Measurements from ENCODE around the gene CDRT15L2. TPM values are rescaled to one million over a fixed set of nuclear protein-coding genes. Genes with fewer than 3 reads are reported as not detected.
"Not testable (repeated sequence)": the region's sequence is repeated elsewhere in the genome, so short reads cannot be mapped to it uniquely, and the experiment has no call there.

CDRT15L2 gene
- not detected for total RNA-seq
- polyA plus RNA-seq = not detected
- long read RNA-seq, donor 1 = 0 reads
- long read RNA-seq, donor 2 = 0 reads
- long read RNA-seq, donor 3 = 0 reads
- long read RNA-seq, donor 4 = 0 reads
- long read RNA-seq, donor 5 = 0 reads

DNA sequence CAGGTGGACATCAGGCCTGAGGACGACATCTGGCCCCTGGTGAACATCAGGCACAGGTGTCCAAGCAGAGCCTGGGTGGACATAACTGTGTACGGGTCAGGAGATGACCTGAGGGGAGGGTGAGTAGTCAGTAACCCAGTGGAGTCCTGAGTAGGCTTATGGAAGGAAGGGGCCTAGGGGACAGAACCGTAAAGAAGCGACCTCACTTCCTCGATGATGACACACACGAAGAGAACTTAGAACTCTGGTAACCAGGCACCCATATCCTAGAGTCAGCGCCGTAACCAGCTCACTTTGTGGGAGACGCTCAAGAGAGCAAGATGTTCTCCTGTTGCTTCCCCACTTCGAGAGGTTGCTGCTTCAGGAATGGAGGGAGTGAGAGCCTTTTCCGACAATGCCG is at the start of gene CDRT15L2:
TSS of gene CDRT15L2 (plus strand) at position 301 of the 400 bp plus-strand sequence. CDS start at position 321, 20 bp downstream.
- not testable (repeated sequence) for H3K36me3 ChIP-seq (ENCODE audit: control insufficient read depth in 4 of 4, insufficient read depth in 4 of 4, low read length in 4 of 4); ATAC-seq (ENCODE audit: insufficient read depth, low FRiP score); H3K4me3 ChIP-seq; H3K27ac ChIP-seq (ENCODE audit: low read depth in 1 of 2, low read length in 1 of 2); H3K9ac ChIP-seq (ENCODE audit: insufficient read depth in 1 of 2, low read length in 2 of 2); H3K9me3 ChIP-seq (ENCODE audit: control insufficient read depth in 4 of 4, insufficient read depth in 3 of 4, low read length in 3 of 4); H3K4me1 ChIP-seq (ENCODE audit: control insufficient read depth in 5 of 5, insufficient read depth in 5 of 5, low read length in 5 of 5); DNase-seq; H3K27me3 ChIP-seq (ENCODE audit: control insufficient read depth in 3 of 3, insufficient read depth in 3 of 3, low read length in 2 of 3)
- 87 to 90% methylated on average over 11 to 12 of the region's 12 CpGs for WGBS, 2 donors

DNA sequence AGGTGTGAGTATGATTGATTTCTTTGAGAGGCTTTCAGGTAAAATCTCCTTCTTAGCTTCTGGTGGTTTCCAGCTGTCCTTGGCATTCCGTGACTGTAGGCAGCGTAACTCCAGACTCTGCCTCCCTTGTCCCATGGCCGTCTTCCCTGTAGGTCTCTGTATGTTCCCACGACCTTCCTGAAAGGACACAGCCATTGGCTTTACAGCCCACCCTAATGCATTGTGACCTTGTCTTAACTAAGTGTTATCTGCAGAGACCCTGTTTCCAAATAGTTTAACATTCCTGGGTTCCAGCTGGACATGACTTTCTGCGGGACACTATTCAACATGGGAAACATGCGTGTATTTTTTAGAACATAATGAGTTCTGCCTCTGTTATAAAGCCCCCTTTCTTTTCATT is 49.4 kb upstream of the CDRT15L2 start:
- not testable (repeated sequence) for H3K27ac ChIP-seq (ENCODE audit: low read depth in 1 of 2, low read length in 1 of 2); H3K36me3 ChIP-seq (ENCODE audit: control insufficient read depth in 4 of 4, insufficient read depth in 4 of 4, low read length in 4 of 4); H3K9me3 ChIP-seq (ENCODE audit: control insufficient read depth in 4 of 4, insufficient read depth in 3 of 4, low read length in 3 of 4); H3K4me3 ChIP-seq; H3K27me3 ChIP-seq (ENCODE audit: control insufficient read depth in 3 of 3, insufficient read depth in 3 of 3, low read length in 2 of 3); ATAC-seq (ENCODE audit: insufficient read depth, low FRiP score); H3K9ac ChIP-seq (ENCODE audit: insufficient read depth in 1 of 2, low read length in 2 of 2); H3K4me1 ChIP-seq (ENCODE audit: control insufficient read depth in 5 of 5, insufficient read depth in 5 of 5, low read length in 5 of 5); DNase-seq
- WGBS, 2 donors = 77 to 84% methylated on average over 2 to 4 of the region's 6 CpGs

DNA sequence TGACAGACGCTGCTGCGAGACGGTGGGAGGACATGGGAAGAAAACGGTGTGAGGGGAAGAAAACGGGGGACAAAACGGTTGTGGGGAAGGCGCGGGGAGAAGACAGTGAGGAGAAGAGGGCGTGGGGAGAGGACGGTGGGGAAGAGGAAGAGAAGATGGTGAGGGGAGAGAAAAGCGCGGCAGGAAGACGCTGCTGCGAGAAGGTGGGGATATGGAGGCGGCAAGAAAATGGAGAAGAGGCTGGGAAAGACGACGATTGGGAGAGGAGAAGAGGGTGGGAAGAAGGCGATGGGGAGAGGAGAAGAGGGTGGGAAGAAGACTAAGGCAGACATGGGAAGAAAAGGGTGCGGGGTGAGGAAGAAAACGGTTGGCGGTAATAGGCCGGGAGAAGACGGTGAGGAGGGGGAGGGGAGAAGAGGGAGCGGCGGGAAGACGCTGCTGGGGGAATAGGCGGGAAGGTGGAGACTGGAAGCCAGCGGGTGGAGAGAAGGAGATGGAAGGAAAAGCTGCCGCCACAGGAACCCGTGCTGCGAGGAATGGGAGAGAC is 46.9 kb upstream of the CDRT15L2 start:
- not testable (repeated sequence) for H3K27me3 ChIP-seq (ENCODE audit: control insufficient read depth in 3 of 3, insufficient read depth in 3 of 3, low read length in 2 of 3); H3K27ac ChIP-seq (ENCODE audit: low read depth in 1 of 2, low read length in 1 of 2); H3K9me3 ChIP-seq (ENCODE audit: control insufficient read depth in 4 of 4, insufficient read depth in 3 of 4, low read length in 3 of 4); H3K4me1 ChIP-seq (ENCODE audit: control insufficient read depth in 5 of 5, insufficient read depth in 5 of 5, low read length in 5 of 5); H3K9ac ChIP-seq (ENCODE audit: insufficient read depth in 1 of 2, low read length in 2 of 2); H3K4me3 ChIP-seq; ATAC-seq (ENCODE audit: insufficient read depth, low FRiP score); H3K36me3 ChIP-seq (ENCODE audit: control insufficient read depth in 4 of 4, insufficient read depth in 4 of 4, low read length in 4 of 4)
- WGBS, 2 donors = 0 to 1% methylated on average over 7 to 15 of the region's 31 CpGs
- DNase-seq = peak; percentile 64 to 80 (median 78)

DNA sequence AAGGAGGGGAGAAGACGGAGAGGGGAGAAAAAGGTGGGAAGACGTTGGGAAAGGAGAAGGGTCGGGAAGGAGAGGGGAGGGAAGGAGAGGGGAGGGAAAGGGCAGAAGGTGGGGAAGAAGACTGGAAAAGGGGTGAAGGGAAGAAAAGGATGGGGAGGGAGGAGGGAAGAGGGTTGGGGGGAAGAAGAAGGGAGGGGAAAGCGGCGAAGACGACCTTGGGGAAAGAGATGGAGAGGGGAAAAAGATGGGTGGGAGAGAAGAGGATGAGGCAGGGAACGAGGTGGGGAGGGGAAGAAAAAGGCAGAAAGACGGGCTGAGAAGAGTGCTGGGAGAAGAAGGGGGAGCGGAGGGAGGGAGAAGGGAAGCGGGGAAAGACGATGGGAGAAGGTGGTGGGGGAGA is 46.3 kb upstream of the CDRT15L2 start:
- H3K9ac ChIP-seq (ENCODE audit: insufficient read depth in 1 of 2, low read length in 2 of 2); H3K9me3 ChIP-seq (ENCODE audit: control insufficient read depth in 4 of 4, insufficient read depth in 3 of 4, low read length in 3 of 4); H3K4me3 ChIP-seq; H3K27ac ChIP-seq (ENCODE audit: low read depth in 1 of 2, low read length in 1 of 2); H3K36me3 ChIP-seq (ENCODE audit: control insufficient read depth in 4 of 4, insufficient read depth in 4 of 4, low read length in 4 of 4); H3K27me3 ChIP-seq (ENCODE audit: control insufficient read depth in 3 of 3, insufficient read depth in 3 of 3, low read length in 2 of 3); ATAC-seq (ENCODE audit: insufficient read depth, low FRiP score); H3K4me1 ChIP-seq (ENCODE audit: control insufficient read depth in 5 of 5, insufficient read depth in 5 of 5, low read length in 5 of 5): not testable (repeated sequence)
- WGBS, 2 donors = 7 to 15% methylated on average over 11 of the region's 11 CpGs
- DNase-seq = peak in 2 of 3 donors; percentile 17 to 30

DNA sequence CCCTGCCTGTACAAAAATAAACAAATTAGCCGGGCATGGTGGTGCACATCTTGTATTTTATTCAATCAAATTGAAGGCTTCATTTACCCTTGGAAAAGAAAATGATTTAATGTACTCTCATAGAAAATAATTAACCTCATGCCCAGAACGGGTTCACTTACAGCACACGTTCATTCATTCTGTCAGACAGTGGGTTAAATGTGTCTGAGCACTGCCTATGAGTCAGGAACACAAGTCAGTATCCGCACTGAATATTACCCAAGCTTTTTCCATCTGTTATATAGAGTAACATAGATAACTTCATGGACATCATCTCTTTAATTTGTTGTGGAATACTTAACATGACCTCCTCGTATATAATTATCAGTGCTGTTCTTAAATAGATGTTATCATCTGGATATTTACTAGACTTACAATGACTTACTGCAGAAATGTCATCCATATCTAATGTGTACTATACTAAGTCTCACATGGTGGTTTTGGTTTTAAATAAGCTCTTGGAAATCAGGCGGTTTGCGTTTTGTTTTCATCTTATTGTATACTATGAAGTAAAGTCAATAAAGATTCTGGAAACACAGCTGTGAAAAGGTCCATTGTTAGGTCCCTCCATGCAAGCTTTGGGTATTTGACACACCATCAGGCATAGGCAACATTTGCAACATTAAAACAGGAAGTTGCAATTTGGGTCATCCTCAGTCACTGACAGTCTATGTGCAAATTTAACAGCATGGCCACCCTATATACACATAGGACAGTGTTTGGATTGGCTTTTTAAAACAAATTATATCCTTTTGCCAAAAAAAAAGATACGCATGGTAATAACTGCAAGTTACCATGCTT is 44.6 kb upstream of the CDRT15L2 start:
- H3K27ac ChIP-seq (ENCODE audit: low read depth in 1 of 2, low read length in 1 of 2); H3K9ac ChIP-seq (ENCODE audit: insufficient read depth in 1 of 2, low read length in 2 of 2); ATAC-seq (ENCODE audit: insufficient read depth, low FRiP score); H3K9me3 ChIP-seq (ENCODE audit: control insufficient read depth in 4 of 4, insufficient read depth in 3 of 4, low read length in 3 of 4); DNase-seq; H3K4me3 ChIP-seq; H3K27me3 ChIP-seq (ENCODE audit: control insufficient read depth in 3 of 3, insufficient read depth in 3 of 3, low read length in 2 of 3); H3K36me3 ChIP-seq (ENCODE audit: control insufficient read depth in 4 of 4, insufficient read depth in 4 of 4, low read length in 4 of 4); H3K4me1 ChIP-seq (ENCODE audit: control insufficient read depth in 5 of 5, insufficient read depth in 5 of 5, low read length in 5 of 5): not testable (repeated sequence)
- 52 to 61% methylated on average over 8 of the region's 8 CpGs for WGBS, 2 donors

DNA sequence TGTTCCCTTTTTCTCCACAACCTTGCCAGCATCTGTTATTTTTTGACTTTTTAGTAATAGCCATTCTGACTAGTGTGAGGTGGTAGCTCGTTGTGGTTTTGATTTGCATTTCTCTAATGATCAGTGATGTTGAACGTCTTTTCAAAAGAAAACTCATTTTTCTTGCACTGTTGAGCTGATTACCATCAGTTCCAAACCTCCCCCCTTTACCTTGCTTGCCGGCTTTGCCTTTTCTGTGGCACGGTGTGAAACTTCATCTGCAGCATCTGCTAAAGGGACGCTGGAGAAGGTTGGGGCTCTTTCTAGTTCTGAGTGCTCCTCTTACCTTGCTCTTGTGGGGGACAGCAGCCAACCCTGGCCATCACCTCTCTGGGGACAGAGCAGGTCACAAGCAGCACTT is 39.1 kb upstream of the CDRT15L2 start:
- not testable (repeated sequence) for ATAC-seq (ENCODE audit: insufficient read depth, low FRiP score); DNase-seq; H3K4me1 ChIP-seq (ENCODE audit: control insufficient read depth in 5 of 5, insufficient read depth in 5 of 5, low read length in 5 of 5); H3K36me3 ChIP-seq (ENCODE audit: control insufficient read depth in 4 of 4, insufficient read depth in 4 of 4, low read length in 4 of 4); H3K9me3 ChIP-seq (ENCODE audit: control insufficient read depth in 4 of 4, insufficient read depth in 3 of 4, low read length in 3 of 4); H3K27me3 ChIP-seq (ENCODE audit: control insufficient read depth in 3 of 3, insufficient read depth in 3 of 3, low read length in 2 of 3); H3K9ac ChIP-seq (ENCODE audit: insufficient read depth in 1 of 2, low read length in 2 of 2); H3K27ac ChIP-seq (ENCODE audit: low read depth in 1 of 2, low read length in 1 of 2); H3K4me3 ChIP-seq
- WGBS, 2 donors = 64 to 75% methylated on average over 2 to 3 of the region's 5 CpGs

DNA sequence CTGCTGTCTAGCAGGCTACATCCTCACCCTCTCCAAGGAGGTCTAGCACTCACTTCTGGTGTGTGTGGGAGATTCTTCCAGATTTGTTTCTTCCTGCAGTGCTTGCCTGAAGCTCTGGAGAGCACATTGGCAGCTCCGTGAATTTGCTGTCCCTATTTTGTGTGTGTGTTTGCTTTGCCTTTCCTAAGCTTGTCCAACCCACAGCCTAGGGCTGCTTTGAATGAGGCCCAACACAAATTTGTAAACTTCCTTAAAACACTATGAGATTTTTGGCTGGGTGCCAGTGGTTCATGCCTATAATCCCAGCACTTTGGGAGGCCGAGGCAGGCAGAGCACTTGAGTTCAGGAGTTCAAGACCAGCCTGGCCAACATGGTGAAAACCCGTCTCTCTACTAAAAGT is 38.7 kb upstream of the CDRT15L2 start:
- not testable (repeated sequence) for H3K27me3 ChIP-seq (ENCODE audit: control insufficient read depth in 3 of 3, insufficient read depth in 3 of 3, low read length in 2 of 3); H3K4me1 ChIP-seq (ENCODE audit: control insufficient read depth in 5 of 5, insufficient read depth in 5 of 5, low read length in 5 of 5); H3K36me3 ChIP-seq (ENCODE audit: control insufficient read depth in 4 of 4, insufficient read depth in 4 of 4, low read length in 4 of 4); ATAC-seq (ENCODE audit: insufficient read depth, low FRiP score); H3K4me3 ChIP-seq; H3K9me3 ChIP-seq (ENCODE audit: control insufficient read depth in 4 of 4, insufficient read depth in 3 of 4, low read length in 3 of 4); H3K9ac ChIP-seq (ENCODE audit: insufficient read depth in 1 of 2, low read length in 2 of 2); H3K27ac ChIP-seq (ENCODE audit: low read depth in 1 of 2, low read length in 1 of 2)
- DNase-seq = peak; percentile 34 to 72 (median 64)
- WGBS, 2 donors = 9 to 33% methylated on average over 2 of the region's 3 CpGs

DNA sequence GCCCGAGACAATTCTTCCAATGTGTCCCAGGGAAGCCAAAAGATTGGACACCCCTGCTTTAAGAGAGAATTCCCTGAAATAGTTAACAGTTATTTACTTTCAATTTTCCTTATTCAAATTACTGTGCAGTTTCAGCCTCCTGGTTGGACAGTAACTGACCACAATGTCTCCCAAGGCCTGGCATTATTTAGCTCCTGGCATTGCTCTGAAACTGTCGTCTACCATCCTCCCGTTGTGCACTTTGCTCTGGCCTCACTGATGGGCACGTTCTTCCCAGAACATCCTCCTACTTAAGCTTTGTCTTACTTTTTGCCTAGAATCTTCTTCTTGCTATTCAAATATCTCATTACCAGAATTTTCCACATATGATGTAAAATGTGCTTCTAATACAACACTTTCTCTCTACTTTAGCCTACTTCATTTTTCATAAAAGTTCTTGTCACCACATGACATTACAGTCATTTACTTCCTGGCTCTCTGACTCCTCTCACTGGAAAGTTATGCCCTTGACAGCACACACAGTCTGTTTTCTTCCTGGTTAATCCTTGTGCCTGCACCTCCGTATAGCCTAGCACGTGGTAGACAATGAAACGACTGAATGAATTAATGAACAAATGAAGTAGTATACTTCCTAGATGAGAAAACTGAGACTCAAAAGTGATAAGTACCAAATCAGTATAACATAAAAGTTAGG is 37.5 kb upstream of the CDRT15L2 start:
- 31 to 52% methylated on average over 7 of the region's 7 CpGs for WGBS, 2 donors
- H3K4me3 ChIP-seq; H3K9me3 ChIP-seq (ENCODE audit: control insufficient read depth in 4 of 4, insufficient read depth in 3 of 4, low read length in 3 of 4); H3K4me1 ChIP-seq (ENCODE audit: control insufficient read depth in 5 of 5, insufficient read depth in 5 of 5, low read length in 5 of 5); H3K27me3 ChIP-seq (ENCODE audit: control insufficient read depth in 3 of 3, insufficient read depth in 3 of 3, low read length in 2 of 3); H3K36me3 ChIP-seq (ENCODE audit: control insufficient read depth in 4 of 4, insufficient read depth in 4 of 4, low read length in 4 of 4); ATAC-seq (ENCODE audit: insufficient read depth, low FRiP score); H3K27ac ChIP-seq (ENCODE audit: low read depth in 1 of 2, low read length in 1 of 2); H3K9ac ChIP-seq (ENCODE audit: insufficient read depth in 1 of 2, low read length in 2 of 2): not testable (repeated sequence)
- peak in 2 of 3 donors; percentile 8 to 18 for DNase-seq

Measured in lung (tissue), 14 donors.